HuH-7 (cell line): ENCODE results near the gene RPL36AL.
A peak's percentile ranks its signal among the peaks of the same experiment; 100 is the strongest.
"Not testable (repeated sequence)": the region's sequence is repeated elsewhere in the genome, so short reads cannot be mapped to it uniquely, and the experiment has no call there.

Experiments
- DNase-seq: peaks from one replicate; pipeline ENCODE4 v3.0.0; 2011; ENCODE audit warnings: low spot score

RPL36AL gene

DNA sequence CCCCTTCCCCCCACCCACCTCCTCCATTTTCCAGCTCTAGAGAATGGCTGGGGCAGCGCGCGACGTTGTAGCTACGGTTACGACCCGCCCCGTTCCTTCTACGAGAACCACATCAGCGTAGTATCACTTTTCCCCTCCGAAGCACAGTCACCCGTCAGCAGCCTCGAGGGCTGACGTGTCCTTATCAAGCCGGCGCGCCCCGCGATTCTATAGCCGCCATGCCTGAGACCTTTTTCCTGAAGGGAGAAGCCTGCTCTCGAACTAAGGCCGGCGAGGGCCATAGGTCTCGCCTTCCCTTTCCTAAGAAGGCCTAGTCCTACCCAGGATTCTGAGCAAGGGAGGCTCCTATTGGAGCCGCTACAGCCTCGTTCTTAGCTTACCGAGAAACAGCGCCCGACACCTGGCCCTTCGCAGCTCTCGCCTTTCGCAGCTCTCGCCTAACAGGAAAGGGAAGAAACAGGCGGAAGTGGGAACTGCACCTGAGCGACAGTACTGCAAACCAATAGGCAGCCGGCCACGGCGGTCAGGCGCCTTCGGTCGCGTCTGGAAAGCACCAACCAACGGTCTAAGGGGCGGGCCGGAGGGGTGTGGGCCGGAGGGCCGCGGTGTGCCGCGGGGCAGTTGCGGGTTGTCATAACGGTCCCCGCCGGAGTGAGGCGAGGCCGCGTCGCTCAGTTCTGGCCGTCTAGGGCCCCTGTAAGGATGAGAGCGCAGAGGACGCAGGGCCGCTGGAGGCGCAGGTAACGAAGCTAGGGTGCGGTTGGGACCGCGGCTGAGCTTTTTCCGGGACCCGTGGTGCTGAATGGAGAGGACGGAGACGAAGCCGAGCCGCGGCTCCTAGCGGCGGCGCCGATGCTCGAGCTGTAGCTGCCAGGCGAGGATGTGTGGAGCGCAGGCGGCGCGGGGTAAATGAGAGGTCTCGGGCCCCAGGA is at the start of gene RPL36AL, which contains the start of gene MGAT2:
Gene RPL36AL (minus strand): TSS at position 445 of the 932 bp plus-strand sequence. CDS start 1,522 bp downstream, outside the sequence.
Gene MGAT2 (plus strand): TSS at position 618 of the 932 bp plus-strand sequence. CDS start 470 bp downstream, outside the sequence.
- peak; percentile 94 for DNase-seq

DNA sequence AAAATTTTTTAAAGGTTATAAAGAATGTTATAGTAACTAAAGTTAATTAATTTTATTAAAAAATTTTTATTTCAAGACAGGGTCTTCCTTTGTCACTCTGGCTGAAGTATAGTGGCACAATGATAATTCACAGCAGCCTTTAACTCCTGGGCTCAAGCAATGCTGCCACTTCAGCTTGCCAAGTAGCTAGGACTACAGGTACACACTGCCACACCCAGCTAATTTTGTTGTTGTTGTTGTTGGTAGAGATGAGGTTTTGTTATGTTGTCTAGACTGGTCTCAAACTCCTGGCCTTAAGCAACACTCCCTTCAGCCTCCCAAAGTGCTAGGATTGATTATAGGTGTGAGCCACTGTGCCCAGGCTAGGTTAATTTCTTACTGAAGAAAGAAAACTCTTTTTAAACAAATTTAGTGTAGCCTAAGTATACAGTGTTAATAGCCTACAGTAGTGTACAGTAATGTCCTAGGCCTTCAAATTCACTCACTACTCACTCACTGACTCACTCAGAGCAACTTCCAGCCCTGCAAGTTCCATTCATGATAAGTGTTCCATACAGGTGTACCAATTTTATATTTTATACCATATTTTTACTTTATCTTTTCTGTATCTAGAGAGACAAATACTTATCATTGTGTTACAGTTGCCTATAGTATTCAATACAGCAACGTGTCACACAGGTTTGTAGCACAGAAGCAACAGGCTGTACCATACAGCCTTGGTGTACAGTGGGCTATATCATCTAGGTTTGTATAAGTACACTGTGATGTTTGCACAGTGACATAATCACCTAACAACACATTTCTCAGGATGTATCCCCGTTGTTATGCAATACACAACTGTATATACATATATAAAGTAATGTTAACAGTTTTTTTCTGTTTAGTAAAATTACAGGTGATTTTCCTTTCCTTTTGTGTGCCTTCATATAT is 39.4 kb upstream of the RPL36AL start:
- no peak for DNase-seq

DNA sequence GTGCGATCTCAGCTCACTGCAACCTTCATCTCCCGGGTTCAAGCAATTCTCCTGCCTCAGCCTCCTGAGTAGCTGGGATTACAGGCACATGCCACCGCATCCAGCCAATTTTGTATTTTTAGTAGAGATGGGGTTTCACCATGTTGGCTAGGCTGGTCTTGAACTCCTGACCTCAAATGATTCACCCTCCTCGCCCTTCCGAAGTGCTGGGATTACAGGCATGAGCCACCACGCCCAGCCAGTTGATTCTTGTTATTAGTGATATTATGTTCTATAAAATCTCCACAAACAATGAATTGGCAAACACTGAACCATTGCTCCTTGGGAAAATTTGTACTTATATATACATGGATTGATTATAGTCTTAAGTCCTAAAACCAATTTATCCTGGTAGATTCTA is 37.1 kb upstream of the RPL36AL start:
- not testable (repeated sequence) for DNase-seq

DNA sequence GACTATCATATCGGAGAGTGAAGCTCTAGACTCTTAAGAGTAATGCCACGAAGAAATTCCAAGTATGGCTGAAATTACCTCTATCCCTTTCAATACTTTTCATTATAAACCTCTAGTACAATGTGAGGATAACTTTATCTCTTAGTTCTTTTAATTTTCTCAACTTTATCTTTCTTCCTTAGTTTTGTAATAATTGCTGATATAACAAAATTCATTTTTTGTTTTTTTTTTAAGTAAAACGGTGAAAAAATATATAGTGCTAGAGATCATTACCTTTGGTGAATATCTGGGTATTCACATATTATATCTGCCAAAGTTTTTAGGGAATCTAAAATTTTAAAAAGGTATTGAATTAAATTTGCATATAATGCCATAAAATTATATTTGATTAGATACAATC is 34.1 kb upstream of the RPL36AL start:
- DNase-seq, result no peak

DNA sequence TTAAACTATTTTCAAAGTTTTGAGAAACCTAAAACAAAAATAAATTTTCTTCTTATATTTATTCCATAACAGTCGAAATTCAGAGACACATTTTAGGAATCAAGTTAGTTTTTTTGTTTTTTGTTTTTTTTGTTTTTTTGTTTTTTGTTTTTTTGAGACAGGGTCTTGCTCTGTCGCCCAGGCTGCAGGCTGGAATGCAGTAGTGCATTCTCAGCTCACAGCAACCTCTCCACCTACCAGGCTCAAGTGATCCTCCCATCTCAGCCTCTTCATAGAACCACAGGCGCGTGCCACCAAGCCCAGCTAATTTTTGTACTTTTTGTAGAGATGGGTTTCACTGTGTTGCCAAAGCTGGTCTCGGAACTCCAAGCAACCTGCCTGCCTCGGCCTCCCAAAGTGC is 33.1 kb upstream of the RPL36AL start:
- DNase-seq, result no peak

DNA sequence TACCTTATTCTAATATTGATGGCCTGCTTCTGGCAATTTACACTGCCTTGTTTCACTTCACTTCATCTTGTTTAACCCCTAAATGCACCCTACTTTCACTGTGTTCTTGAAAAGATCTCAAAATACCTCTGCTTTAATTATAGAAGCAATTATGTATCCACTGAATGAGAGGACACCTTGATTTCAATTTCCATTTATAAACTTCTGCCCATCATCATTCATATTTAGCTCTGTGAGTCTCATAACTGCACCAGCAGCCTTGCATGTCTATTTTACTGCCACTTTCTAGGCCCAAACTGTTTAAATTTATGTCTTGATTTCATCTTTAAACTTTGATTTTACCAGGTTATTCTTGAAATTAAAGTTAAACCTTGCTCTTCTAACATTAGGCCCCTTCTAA is 21.7 kb upstream of the RPL36AL start:
- DNase-seq, result no peak

DNA sequence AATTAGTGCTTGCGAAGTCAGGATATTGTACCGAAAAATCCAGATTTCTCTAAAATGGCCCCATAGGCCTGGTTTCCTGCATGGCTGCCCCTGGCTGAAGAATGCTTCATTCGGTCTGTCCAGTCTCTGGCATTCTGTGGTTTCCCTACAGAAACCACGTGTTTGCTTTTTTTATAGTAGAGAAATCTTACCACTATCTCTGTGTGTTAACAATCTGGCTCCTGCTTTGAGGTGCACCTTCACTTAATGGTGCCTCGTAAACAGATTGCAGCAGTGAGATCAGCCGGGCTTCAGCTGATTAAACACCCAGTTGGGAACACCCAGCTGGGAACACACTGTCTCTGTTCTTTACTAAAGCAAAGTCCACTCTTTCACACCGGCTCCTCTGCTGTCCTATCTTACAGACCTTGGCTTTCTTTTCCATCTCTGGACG is 21.3 kb upstream of the RPL36AL start:
- DNase-seq, result peak; percentile 56

DNA sequence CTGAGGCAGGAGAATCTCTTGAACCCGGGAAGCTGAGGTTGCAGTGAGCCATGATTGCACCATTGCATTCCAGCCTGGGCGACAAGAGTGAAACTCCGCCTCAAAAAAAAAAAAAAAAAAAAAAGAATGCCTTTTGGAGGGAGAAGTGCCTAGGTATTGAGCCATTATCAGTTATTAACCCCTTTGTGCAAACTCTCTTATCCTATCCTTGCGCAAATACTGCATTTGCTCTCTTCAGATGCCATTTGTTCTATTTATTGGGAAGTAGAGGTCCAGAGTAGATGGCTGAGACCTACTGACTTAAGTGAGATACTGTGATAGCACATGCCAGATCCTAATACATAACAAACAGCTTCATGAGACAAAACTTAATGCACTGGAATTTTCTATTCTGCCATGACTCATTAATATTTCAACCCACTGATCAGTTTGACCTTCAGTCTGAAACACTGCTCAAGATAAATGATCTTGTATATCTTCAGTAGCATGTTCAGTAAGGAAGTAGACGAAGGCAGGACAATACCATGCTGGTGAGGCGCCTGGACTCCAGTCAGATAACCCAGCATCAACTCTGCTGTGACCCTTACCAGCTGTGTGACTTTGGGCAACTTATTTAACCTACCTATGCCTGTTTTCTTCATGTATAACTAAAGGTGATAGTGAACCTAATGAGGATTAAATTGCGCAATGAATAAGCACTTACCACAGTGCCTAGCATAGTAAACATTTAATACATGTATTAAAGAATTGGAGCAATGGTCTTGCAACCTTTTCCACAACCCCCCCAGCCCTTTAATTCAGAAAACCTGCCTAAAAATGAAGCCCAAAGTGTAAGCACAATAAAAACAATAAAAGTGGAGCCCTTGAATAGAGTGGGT is 20.4 kb upstream of the RPL36AL start:
- no peak for DNase-seq

DNA sequence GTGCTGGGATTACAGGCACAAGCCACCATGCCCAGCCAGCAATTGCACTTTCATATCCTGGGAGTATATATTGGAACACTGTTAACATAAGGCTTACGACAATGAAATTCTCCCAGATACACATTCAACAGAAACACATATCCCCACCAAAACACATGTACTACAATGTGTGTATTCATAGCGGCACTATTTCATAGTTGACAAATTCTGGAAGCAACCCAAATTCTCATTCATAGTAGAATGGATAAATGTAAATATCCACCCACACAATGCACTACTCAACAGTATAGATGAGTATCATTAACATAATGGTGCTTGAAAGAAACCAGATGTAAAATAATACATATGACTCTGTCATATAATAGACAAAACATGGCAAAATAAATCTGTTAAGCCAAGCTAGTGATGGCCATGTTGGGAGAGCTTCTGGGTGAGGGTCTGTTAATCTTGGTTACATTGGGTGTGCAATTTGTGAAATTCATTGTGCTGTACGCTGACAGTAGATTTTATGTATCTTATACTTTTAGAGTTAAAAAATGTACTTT is 17.2 kb upstream of the RPL36AL start:
- DNase-seq, result no peak

DNA sequence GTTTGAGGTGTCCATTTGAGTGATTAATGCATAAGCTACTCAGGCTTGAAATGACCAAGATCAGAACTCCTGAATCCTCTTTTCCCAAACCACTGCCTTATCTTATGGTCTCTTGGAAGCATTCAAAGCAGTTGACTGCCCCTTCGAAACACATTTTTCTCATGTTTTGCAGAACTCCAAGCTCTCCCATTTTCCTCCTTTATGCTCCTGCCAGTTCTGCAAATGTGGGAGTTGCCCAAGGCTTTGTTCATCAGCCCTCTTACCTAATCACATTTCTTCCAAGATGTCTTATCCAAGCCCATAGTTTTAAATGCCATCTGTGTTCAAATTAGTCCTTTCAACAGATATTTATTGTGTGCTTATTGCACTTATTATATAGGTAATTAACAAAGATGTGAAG is 16.4 kb upstream of the RPL36AL start:
- DNase-seq, result no peak

DNA sequence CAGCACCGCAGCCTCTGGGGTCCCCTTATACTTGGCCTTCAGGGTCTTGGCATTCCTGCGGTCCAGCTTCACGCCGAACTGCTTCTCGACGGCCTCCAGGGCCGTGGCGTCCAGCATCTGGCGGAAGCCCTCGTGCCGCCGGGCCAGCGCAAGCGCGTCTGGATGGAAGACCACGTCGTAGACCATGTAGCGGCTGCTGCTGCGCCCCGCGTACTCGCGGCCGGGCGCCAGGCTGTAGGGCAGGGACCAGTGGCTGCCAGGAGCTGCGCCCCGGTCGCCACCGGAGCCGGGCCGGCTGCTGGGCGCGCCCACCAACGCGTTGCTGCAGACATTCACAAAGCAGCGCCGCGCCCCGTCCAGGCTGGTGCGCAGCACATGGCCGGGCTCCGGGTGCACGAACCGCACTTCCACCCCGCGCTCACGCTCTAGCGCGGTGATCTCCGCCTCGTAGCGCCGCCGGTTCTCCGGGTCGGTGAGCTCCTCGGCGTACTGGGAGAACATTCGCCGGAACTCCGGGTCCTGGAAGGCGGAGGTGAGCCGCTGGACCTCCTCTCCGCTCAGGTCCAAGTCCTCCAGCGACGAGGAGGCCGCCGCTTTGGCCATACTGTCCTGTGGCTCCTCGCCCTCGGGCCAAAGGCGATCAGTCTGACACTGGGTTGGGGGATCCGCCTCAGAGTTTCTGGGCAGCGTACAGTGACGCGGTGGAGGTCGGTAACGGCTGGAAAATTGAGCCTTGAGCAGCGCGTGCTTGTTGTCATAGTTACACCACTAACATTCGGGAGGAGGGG is 14.3 kb upstream of the RPL36AL start, which contains the start of gene DNAAF2:
Gene DNAAF2 (minus strand): TSS at position 698 of the 788 bp plus-strand sequence. CDS start 95 bp downstream, at position 603.
- DNase-seq, result peak; percentile 44

DNA sequence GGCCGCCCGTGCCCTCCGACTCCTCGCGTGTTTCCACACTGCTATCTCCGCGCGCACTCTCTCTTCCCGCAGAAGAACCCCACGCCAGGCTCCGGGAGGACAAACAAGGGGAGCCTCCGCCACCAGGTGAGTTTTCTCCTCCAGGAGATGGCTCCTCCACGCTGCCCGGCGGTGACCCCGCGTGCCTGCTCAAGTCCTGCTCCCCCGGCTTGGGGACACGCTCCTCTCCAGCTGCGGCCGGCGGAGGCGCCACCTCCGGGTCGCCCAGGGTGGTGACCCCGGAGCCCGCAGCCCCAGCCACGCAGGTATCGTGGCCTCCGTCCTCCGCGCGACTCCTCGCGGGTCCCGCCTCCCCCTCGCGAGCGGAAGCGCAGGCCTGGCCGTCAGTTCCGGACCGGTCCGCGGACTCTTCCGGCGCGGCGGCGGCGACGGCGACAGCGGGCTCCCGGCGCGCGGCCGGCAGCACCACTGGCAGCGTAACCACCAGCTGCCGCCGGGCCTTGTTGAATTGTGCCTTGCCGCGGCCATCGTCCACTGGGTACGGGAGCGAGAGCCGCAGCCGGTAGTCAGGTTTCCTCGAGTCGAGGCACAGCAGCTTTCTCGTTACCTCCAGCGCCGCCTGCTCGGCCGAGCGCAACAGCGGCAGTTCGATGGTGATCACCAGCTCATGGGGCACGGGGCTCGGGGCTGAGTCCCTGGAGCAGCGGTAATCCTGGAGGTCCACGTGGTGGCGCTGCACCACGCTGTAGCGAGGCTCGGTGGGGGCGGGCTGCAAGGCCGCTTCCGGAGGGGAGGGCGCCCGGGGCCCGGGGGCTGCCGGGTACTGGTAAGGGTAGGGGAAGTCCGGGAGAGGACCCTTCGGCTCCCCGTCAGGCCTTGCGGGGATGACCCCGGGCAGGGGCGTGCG is 13.5 kb upstream of the RPL36AL start:
- peak; percentile 82 for DNase-seq

DNA sequence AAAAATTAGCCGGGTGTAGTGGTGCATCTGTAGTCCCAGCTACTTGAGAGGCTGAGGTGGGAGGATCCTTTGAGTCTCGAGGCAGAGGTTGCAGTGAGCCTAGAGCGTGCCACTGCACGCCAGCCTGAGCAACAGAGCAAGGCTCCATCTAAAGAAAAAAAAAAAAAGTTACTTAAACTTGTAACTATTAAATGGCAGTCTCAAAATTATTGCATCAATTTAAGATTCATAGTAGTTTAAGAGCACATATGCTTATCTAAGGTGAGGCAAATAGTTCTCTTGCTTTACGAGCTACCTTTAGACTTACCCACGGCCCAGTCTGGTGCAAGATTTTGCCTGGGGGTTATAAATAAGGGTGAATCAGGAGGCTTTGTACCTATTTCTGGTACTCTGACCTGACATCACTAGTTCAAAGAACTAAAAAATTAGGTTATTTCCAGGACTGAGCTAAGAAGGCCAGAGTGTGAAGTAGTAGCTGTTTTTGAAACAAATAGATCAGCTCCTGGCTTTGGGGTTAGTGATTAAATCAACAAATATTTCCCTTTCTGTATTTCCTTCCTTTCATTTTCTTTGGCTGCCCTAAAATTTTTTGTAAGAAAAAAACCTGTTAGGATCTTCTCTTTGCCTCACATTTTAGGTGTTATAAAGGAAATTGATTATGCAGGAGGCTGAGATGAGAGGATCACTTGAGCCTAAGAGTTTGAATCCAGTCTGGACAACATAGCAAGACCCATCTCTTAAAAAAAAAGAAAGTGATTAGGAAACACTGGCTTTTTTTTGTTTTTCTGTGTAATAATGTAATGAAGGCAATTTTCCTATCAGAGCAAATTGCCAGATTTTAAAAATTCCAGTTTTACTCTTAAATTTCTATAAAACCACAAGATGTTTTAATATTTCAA is 3.8 kb upstream of the RPL36AL start:
- DNase-seq, result peak; percentile 19

DNA sequence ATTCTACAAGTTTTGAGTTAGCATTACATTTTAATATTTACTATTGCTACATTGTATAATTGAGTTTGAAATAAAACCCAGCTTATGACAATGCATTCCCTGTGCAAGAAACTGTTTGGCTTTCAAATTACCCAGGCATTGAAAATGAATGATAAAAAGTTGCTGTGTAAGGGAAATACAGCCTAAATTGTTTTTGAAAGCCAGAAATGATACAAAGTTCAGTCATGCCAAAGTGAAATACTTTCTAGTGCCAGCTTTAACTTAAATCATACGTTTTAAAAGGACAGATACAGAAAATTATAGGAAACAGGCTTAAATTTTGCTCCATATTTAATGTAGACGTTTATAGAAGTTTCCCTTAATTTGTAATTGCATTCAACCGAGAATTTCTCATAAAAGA is 3.0 kb upstream of the RPL36AL start:
- DNase-seq, result no peak

DNA sequence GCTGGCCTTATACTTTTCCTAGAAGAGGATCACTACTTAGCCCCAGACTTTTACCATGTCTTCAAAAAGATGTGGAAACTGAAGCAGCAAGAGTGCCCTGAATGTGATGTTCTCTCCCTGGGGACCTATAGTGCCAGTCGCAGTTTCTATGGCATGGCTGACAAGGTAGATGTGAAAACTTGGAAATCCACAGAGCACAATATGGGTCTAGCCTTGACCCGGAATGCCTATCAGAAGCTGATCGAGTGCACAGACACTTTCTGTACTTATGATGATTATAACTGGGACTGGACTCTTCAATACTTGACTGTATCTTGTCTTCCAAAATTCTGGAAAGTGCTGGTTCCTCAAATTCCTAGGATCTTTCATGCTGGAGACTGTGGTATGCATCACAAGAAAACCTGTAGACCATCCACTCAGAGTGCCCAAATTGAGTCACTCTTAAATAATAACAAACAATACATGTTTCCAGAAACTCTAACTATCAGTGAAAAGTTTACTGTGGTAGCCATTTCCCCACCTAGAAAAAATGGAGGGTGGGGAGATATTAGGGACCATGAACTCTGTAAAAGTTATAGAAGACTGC is 1.7 kb upstream of the RPL36AL start:
- no peak for DNase-seq

DNA sequence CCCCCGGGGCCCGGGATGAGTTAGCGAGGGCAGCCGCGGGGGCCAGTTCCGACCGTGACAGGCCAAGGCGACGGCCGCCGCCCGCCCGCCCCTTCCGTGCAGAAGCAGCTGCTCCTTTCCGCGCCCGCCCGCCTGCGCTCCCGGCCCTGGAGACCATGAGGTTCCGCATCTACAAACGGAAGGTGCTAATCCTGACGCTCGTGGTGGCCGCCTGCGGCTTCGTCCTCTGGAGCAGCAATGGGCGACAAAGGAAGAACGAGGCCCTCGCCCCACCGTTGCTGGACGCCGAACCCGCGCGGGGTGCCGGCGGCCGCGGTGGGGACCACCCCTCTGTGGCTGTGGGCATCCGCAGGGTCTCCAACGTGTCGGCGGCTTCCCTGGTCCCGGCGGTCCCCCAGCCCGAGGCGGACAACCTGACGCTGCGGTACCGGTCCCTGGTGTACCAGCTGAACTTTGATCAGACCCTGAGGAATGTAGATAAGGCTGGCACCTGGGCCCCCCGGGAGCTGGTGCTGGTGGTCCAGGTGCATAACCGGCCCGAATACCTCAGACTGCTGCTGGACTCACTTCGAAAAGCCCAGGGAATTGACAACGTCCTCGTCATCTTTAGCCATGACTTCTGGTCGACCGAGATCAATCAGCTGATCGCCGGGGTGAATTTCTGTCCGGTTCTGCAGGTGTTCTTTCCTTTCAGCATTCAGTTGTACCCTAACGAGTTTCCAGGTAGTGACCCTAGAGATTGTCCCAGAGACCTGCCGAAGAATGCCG is 872 bp upstream of the RPL36AL start:
- no peak for DNase-seq

DNA sequence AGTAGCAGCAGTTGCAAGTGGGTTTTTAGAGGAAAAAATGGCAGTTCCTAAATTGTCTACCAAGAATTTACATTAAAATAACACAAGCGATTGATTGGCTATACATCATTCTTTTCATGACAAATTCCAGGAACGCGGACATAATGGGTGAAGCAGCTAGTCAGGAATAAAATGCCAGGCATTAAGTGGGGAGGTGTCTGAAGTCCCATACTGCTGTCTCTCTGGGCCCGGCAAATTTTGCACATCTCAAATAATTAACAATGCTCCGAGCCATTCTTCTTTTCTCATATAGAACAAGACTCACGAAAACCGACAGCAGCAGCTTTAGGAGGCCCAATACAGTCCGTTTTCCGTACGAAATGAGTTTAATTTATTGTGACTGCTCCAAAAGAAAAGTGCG is 696 bp downstream of the RPL36AL start:
- no peak for DNase-seq
